NK-92 treated with Interleukin-12 subunit alpha and Interleukin-12 subunit beta, amount 100 ng/mL, for 24 hours (cell line): ENCODE results near the gene CELF4.

ENCODE experiments used
- DNase-seq: peaks from one replicate; lab custom pipeline; 2025; lab: John Stamatoyannopoulos, UW

Gene CELF4

DNA sequence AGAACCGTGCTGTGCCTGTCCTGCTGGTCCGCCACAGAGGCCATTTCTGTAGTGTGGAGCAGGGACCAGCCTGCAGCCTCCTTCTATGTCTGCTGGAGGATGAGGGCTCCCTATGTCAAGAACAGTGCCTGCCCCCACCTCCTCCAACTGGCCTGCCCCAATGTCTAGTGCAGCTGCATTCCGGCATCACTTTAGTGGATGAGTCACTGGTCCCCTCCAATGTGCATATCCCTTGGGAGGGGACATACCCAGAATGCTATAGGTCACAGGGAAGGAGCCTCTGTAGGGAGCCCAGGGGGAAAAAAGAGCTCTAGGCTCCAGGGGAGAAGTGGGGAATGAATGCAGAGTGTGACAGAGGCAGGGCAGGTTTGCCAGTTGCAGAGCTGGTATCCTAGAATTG, 219.6 kb downstream of the CELF4 start:
- DNase-seq = no peak

GRCh38 chr18:37343542-37343851, 222.1 kb downstream of the CELF4 start:
- DNase-seq = no peak

- DNase-seq = no peak
Observed at GRCh38 chr18:37341473-37342086, 224.0 kb downstream of the CELF4 start.

DNA sequence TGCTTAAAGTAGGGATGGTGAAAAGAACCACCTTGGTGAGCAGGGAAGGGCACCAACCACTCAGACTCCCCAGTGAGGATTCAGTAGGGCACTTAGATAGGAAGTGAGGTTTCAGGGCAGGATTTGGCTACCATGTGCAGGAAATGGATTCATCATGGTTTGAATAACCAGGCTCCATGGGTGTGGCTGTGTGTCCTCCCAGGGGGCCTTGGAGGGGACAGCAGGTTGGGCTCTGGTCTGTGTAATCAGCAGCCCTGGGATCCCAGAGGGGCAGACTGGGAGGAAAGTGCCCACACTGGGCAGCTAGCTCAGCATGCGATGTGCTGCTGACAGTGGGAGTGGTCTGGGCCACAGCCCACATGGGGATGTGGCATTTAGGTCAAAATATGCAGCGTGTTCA, 224.6 kb downstream of the CELF4 start:
- DNase-seq = no peak

DNA sequence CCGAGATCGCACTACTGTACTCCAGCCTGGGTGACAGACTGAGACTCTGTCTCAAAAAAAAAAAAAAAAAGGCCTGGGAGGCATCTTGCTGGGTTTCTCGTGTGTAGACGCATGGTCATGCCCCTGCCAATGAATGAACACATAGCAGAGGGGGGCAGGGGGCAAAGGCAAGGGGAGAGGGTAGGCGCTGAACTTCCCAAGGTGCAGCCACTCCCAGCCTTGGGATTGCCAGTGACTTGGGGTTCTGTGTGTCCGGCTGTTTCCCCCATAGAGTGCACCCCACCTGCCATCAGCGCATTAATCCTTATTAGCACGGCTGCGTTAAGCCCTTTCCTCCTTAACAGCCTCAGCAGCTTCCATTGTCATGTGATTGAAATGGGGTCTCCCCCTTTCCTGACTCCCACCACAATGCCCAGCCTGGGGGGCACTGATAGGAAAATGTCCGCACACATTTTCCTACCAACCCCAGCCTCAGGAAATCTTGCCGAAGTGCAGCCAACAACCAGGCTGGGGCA, 225.8 kb downstream of the CELF4 start:
- no peak for DNase-seq

- DNase-seq = no peak
Observed at GRCh38 chr18:37336568-37337285, 228.9 kb downstream of the CELF4 start.

- no peak for DNase-seq
Observed at GRCh38 chr18:37335409-37335736, 230.2 kb downstream of the CELF4 start.

GRCh38 chr18:37334631-37335408, 230.8 kb downstream of the CELF4 start:
- DNase-seq = no peak

DNA sequence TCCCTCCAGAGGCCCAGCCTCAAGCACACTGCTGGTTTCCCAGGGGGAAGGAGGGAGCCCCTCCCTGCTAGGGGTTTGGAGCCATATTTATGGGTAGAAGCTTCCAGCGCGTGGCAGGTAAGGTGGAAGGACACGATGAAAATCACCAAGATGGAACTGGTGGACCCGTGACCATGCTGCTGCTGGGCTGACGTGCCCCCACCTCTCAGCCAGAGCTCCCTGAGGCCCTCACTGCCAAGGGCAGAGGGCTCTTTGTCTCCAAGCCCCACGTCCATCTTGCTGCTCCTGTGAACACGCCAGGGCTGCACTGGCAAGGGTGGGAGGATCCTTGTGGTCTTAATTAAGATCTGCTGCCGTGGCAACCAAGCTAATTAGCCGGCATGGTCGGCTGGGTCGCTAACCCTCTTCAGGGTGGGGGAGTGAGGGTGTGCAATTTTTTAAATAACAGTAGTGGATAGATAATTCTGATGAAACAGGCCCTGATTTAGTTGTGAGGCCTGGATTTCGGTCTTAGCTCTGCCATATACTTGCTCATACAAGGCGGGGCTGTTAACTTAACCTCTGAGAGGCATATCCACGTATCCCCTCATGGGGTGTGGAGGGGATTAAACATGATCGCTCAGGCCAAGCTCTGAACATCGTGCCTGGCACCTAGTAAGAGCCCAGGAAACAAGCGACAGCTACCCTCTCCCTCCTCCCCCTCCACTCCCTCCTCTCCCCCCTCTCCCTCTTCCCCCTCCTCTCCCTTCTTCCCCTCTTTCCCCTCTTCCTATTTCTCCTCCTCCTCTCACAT, 232.8 kb downstream of the CELF4 start:
- DNase-seq = no peak

DNA sequence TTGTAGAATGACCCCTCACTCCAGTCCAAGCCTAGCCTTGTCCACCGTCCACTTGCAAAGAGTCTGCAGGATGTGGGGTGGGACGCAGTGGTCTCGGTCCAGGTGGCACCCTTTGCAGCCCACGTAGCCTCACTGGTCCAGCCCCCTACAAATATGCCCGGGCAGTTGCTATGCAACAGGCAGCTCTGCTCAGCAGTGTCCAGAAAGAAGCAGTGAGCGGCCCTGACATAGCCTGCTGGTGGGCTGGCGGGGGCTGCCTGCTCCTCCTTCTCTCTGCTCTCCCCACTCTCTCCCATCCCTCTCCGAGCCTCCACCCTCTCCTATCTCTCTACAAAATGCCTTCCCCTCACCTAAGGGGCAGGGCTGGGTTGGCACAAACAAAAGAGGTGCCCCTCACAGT, 233.4 kb downstream of the CELF4 start:
- DNase-seq = no peak

DNA sequence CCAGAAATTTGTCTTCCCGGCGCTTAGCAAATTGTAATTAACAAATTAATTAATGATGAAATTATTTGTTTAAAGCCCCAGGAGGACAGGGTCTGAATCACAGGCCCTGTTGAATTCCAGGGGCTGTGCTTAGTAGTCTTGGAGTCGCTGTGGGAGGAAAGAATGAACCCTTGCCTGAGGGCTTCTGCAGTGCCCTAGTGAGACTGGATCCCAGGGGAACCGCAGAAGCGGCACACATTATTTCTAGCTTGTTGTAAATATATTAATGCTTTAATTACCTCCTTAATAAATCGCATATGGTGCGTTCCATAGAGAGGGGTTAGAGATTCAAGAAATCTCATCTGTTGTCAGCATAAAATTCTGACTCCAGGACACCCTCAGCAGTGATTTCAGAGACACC, 235.4 kb downstream of the CELF4 start:
- DNase-seq = no peak

- DNase-seq = no peak
Observed at GRCh38 chr18:37328946-37329719, 236.5 kb downstream of the CELF4 start.

DNA sequence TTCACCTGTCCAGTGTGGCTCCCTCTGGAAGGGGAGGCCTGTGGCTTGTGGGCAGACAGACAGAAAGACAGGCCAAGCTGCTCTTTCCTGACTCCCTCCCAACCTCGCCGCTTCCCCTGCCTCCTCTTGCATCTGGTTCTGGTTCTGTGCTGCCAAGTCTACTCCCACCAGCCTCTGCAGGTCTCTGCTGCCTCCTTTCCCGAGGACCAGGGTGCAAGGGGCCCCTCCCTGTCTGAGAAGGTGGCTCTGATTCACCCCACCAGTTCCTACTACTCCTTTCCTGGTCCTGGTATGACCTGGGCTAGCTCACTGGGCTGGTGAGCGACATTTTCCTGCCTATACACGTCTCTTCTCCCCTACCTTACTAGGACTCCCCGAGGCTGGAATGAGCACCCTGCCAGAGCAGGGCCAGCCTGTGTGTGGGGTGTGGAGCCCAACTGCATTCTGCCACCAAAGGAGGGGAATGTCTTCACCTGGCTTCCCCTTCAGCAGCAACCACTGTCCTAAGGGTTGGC, 238.5 kb downstream of the CELF4 start:
- DNase-seq = no peak

GRCh38 chr18:37322492-37323035, 243.0 kb downstream of the CELF4 start:
- DNase-seq = no peak

DNA sequence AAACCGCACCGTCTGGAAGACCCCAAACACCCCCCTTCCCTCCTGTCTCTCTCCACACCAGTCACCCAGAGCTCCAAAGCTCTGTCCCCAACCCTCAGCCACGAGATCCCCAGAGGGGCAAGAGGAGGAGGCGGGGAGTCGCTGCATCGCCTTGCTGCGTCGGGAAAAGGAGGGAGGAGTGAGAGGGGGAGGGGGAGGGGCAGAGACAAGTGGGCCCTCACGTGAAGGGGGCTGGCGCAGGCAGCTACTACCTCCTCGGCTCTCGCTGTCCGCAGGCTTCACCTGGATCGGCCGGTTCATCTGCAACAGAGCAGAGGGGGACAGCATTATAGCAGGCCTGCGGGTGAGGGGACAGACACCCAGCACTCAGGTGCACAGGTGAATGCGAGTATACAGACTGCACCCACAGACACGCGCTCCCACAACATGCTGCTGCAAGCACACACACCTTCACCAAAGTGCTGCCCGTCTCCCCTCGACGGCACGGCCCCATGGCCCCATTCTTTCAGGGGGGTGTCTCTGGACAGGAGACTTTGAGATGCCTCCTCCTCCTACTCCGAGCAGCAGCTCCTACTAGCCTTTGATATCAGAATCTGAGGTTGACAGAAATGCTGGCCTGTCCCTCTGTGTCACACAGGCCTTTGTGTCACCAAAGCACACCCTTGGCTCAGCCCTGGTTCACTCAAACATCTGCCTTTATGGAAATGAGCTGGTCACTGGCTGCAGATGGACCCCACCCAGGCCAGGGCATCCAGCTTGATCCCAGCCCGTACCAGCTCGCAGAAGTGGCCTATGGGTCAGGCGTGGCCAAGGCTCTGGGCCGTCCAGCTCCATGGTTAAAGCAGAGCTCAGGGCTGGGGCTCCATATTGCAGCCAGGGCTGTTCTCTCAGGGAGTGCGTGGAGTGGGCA, 243.8 kb downstream of the CELF4 start:
- no peak for DNase-seq

- DNase-seq = no peak
Observed at GRCh38 chr18:37320317-37320716, 245.3 kb downstream of the CELF4 start.

- no peak for DNase-seq
Observed at GRCh38 chr18:37318360-37319355, 246.9 kb downstream of the CELF4 start.

DNA sequence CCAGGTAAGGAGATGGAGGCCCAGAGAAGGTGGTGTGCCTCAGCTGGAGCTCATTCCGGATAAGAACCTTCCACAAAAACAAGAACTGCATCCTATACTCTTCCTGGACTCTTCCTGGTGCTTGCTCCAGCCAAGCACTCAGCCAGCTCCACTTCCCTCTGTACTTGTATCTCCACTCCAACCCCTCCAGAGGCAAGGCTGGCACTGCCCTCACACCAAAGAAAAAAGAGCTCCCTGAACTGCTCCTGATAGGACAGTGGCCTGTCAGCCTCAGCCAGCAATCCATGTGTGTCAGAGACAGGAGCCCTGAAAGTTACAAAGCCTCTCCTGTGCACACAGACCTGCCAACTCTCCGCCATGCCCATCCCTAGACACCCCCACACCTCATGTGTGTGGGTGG, 248.1 kb downstream of the CELF4 start:
- DNase-seq = no peak

GRCh38 chr18:37316468-37316867, 249.1 kb downstream of the CELF4 start:
- no peak for DNase-seq
